Fibroblast of lung (primary cell): Measurements from ENCODE around the gene HAND1. TPM values are rescaled to one million over a fixed set of nuclear protein-coding genes. Genes with fewer than 3 reads are reported as not detected.

ENCODE experiments used
- DNase-seq, 2 donors: peaks; one replicate each; pipeline versions ENCODE4 v3.0.0 to v3.0.0-alpha.2; 2010; ENCODE audit warnings: low read depth in 2 of 2
- H2AFZ ChIP-seq: 2 replicates; pipeline ENCODE4 v1.5.1; 2012; ENCODE audit warnings: low read length, control low read depth, inconsistent platforms
- H3K27ac ChIP-seq: 2 replicates; pipeline ENCODE4 v1.5.1; 2011; ENCODE audit warnings: low read length, control low read depth; ENCODE audit not compliant: insufficient read depth
- H3K27me3 ChIP-seq: 2 replicates; pipeline ENCODE4 v1.5.1; 2011; ENCODE audit warnings: mild to moderate bottlenecking, low read length; ENCODE audit not compliant: control insufficient read depth, insufficient read depth
- H3K36me3 ChIP-seq: 2 replicates; pipeline ENCODE4 v1.5.1; 2011; ENCODE audit warnings: low read length; ENCODE audit not compliant: control insufficient read depth, insufficient read depth
- H3K4me1 ChIP-seq: 2 replicates; pipeline ENCODE4 v1.5.1; 2011; ENCODE audit warnings: low read length; ENCODE audit not compliant: control insufficient read depth, insufficient read depth; ENCODE audit errors: extremely low read depth
- H3K4me2 ChIP-seq: 2 replicates; pipeline ENCODE4 v1.5.1; 2011; ENCODE audit warnings: low read length, control low read depth; ENCODE audit not compliant: insufficient read depth; ENCODE audit errors: extremely low read depth
- H3K4me3 ChIP-seq, 4 experiments: fragments of 200-600 bp in 1 of 4; sonication (generic) in 1 of 4; replicated peaks in 1 of 4; 2 replicates each; pipeline ENCODE4 v1.5.1; 2011 to 2016; ENCODE audit warnings: low read length in 4 of 4, low read depth in 3 of 4, mild to moderate bottlenecking in 3 of 4, control low read depth in 2 of 4, inconsistent platforms in 1 of 4, mixed read lengths in 1 of 4; ENCODE audit not compliant: insufficient read depth in 1 of 4; ENCODE audit errors: control extremely low read depth in 1 of 4
- H3K79me2 ChIP-seq: 2 replicates; pipeline ENCODE4 v1.5.1; 2012; ENCODE audit warnings: mild to moderate bottlenecking, low read length, inconsistent platforms; ENCODE audit not compliant: control insufficient read depth, insufficient read depth
- H3K9ac ChIP-seq: 2 replicates; pipeline ENCODE4 v1.5.1; 2011; ENCODE audit warnings: mild to moderate bottlenecking, low read length, control low read depth; ENCODE audit not compliant: insufficient read depth
- H3K9me3 ChIP-seq: 2 replicates; pipeline ENCODE4 v1.5.1; 2012; ENCODE audit warnings: low read depth, low read length; ENCODE audit not compliant: control insufficient read depth, insufficient read depth
- H4K20me1 ChIP-seq: 2 replicates; pipeline ENCODE4 v1.5.1; 2011; ENCODE audit warnings: low read length; ENCODE audit not compliant: control insufficient read depth, insufficient read depth; ENCODE audit errors: extremely low read depth
- EZH2 ChIP-seq: IDR thresholded peaks from 2 replicates; pipeline ENCODE4 v1.5.1; 2012; ENCODE audit warnings: low read length, control low read depth, mild to moderate bottlenecking; ENCODE audit errors: missing control alignments
- polyA plus RNA-seq, 2 donors: library from polyadenylated mRNA; depleted of rRNA in 1 of 2; stranded (reverse) in 1 of 2; unstranded in 1 of 2; fragments of >200 nt; gene quantifications; 2 replicates each; pipeline ENCODE4 v1.2.1, GENCODE V29; 2011 to 2012; ENCODE audit warnings: missing spikeins in 1 of 2
- total RNA-seq: library from RNA; depleted of rRNA; stranded (reverse); fragments of >200 nt; gene quantifications from 2 replicates; pipeline ENCODE4 v1.2.1, GENCODE V29; 2014
- TF ChIP-seq, protein P1 (sequence below), 2 donors: IDR thresholded peaks in 1 of 2; conservative IDR thresholded peaks in 1 of 2; 1 replicate in 1 of 2; 2 replicates in 1 of 2; pipeline ENCODE4 v1.5.1; 2011 to 2012; ENCODE audit warnings: low read length in 2 of 2, control low read depth in 1 of 2, inconsistent platforms in 1 of 2, low read depth in 1 of 2, mild to moderate bottlenecking in 1 of 2

HAND1 gene
- total and polyA plus RNA-seq, 2 donors (not counting 1 experiment from before 2014, with no cell fraction given) = not detected

DNA sequence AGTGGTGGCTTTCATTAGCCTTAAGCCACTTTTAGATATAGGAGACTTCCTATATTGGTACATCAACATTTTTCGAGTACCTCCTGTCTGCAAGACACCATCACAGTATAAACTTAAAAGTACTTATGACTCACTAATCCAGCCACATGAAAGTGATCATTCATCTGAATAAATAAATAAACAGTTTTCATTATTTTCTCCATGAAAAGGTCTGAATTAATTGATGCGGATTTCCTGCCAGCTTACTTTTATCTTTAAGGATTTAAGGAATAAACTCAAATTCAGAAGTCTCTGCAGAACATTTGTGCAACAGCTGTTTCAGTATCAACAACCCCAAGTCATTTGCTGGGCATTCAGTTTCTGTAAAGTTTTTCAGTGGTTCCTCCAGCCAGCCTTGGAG, 28.2 kb downstream of the HAND1 start:
- H3K9ac ChIP-seq = no peak overlapping the region
- no peak overlapping the region for H3K27ac ChIP-seq
- peaks cover 1% of the 10 kb centered on the region for H3K36me3 ChIP-seq
- peaks cover 2% of the 10 kb centered on the region for H3K4me1 ChIP-seq
- no peak overlapping the region for H3K4me2 ChIP-seq
- DNase-seq = peak; percentile 42 to 43
- TF ChIP-seq, protein P1, sequence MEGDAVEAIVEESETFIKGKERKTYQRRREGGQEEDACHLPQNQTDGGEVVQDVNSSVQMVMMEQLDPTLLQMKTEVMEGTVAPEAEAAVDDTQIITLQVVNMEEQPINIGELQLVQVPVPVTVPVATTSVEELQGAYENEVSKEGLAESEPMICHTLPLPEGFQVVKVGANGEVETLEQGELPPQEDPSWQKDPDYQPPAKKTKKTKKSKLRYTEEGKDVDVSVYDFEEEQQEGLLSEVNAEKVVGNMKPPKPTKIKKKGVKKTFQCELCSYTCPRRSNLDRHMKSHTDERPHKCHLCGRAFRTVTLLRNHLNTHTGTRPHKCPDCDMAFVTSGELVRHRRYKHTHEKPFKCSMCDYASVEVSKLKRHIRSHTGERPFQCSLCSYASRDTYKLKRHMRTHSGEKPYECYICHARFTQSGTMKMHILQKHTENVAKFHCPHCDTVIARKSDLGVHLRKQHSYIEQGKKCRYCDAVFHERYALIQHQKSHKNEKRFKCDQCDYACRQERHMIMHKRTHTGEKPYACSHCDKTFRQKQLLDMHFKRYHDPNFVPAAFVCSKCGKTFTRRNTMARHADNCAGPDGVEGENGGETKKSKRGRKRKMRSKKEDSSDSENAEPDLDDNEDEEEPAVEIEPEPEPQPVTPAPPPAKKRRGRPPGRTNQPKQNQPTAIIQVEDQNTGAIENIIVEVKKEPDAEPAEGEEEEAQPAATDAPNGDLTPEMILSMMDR (conservative IDR thresholded peaks at IDR 0.05 in 1 of 2, IDR thresholded peaks at IDR 0.05 in 1 of 2; ENCODE audit: low read depth in 1 of 2, low read length in 2 of 2) = no peak
- TF ChIP-seq EZH2 = no peak
- no peaks in the 10 kb centered on the region for H4K20me1 ChIP-seq
- H3K79me2 ChIP-seq = peaks cover 22% of the 10 kb centered on the region
- no peaks in the 10 kb centered on the region for H3K9me3 ChIP-seq
- no peak overlapping the region for H2AFZ ChIP-seq
- H3K27me3 ChIP-seq = no peaks in the 10 kb centered on the region
- H3K4me3 ChIP-seq = no peak overlapping the region

DNA sequence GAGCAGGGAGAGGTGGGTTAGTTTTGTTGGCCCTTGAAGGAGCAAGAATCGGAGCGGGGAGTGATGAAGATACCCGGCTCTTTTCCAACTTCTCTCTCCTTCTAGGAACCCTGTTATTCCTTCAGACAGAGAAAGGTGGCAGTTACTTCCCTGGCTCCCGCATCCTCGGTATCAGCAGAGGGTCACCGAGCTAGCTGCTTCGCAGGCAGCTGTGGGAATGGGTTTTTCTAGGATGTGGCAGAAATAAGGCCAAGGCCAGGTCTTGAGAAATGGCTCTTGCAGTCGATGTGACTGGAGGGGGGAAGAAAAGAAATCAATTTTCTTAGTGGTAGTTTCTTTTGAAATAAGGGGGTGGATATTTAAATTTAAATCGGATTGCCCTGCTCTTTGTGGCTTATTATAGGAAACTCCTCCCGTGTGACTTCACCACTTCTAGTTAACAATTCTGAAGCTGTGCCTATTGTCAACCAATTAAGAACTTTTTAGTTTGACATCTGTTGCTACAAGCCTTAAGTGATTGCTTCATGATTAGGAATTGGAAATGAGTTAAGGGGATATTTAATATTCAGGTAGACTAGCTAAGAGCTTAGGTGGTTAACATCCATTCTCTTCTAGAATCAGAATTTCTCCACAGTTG, 30.8 kb downstream of the HAND1 start:
- peak overlapping the region; percentile 47 for H3K27ac ChIP-seq
- peaks cover 2% of the 10 kb centered on the region for H3K4me1 ChIP-seq
- DNase-seq = no peak
- H3K27me3 ChIP-seq = no peaks in the 10 kb centered on the region
- peak overlapping the region; percentile 65 for H2AFZ ChIP-seq
- H3K4me2 ChIP-seq = peak overlapping the region; percentile 88
- H3K9ac ChIP-seq = peak overlapping the region; percentile 62
- H3K36me3 ChIP-seq = no peaks in the 10 kb centered on the region
- peak overlapping the region; percentile 75 to 80 (median 78) for H3K4me3 ChIP-seq
- no peaks in the 10 kb centered on the region for H3K9me3 ChIP-seq
- H3K79me2 ChIP-seq = peaks cover 26% of the 10 kb centered on the region
- no peak for TF ChIP-seq EZH2
- TF ChIP-seq, protein P1 (conservative IDR thresholded peaks at IDR 0.05 in 1 of 2, IDR thresholded peaks at IDR 0.05 in 1 of 2; ENCODE audit: low read depth in 1 of 2, low read length in 2 of 2) = no peak
- no peaks in the 10 kb centered on the region for H4K20me1 ChIP-seq

DNA sequence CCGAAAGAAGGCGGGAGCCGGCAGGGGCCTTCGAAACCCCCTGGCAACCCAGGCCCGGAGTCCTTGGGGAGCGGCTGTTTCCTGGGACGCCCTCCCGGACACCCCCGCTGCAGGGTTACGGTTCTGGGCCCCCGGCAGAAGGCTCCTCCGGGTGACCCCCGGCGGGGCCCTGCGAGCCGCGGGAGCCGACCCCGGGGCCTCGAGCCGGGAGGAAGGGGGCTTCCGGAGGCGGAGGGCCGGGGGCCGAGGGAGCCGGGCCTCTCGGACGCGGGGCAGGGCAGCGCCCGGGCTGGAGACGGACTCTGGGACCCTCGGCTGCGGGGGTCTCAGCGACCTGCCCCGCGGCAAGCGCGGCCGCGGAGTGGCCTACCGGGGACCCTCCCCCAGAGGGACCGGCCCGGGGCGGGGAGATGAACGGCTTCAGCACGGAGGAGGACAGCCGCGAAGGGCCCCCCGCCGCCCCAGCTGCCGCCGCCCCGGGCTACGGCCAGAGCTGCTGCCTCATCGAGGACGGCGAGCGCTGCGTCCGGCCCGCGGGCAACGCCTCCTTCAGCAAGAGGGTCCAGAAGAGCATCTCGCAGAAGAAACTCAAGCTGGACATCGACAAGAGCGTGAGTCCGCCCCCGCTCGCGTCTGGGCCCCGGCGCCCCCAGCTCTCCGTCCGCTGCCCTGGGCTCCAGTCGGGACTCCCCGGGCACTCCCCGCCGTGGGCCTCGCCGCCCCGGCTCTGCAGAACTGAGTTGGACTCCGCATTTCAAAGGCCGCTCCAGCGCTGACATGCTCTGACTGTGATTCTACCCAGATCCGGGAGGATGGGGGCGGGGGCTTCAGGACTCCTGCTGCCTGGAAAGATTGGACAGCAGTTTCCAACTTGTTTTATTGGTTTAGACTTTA, 31.6 kb downstream of the HAND1 start:
- H2AFZ ChIP-seq = peak overlapping the region; percentile 65
- H3K4me3 ChIP-seq = peak overlapping the region; percentile 75 to 80 (median 78)
- H3K27me3 ChIP-seq = no peaks in the 10 kb centered on the region
- H4K20me1 ChIP-seq = no peaks in the 10 kb centered on the region
- H3K79me2 ChIP-seq = peaks cover 26% of the 10 kb centered on the region
- DNase-seq = peak; percentile 56 to 77
- no peak for TF ChIP-seq EZH2
- TF ChIP-seq, protein P1 (conservative IDR thresholded peaks at IDR 0.05 in 1 of 2, IDR thresholded peaks at IDR 0.05 in 1 of 2; ENCODE audit: low read depth in 1 of 2, low read length in 2 of 2) = no peak
- peak overlapping the region; percentile 62 for H3K9ac ChIP-seq
- peaks cover 2% of the 10 kb centered on the region for H3K4me1 ChIP-seq
- H3K27ac ChIP-seq = peak overlapping the region; percentile 47
- no peaks in the 10 kb centered on the region for H3K36me3 ChIP-seq
- peak overlapping the region; percentile 88 for H3K4me2 ChIP-seq
- no peaks in the 10 kb centered on the region for H3K9me3 ChIP-seq
